AG04450 (cell line): ENCODE measurements around the gene NUBP2. TPM values are rescaled to one million over a fixed set of nuclear protein-coding genes. Genes with fewer than 3 reads are reported as not detected.

Experiments
- CTCF ChIA-PET: fragments of 300-600, 350-600 bp; formaldehyde crosslinking; extraction: SDS; loops from one replicate; lab custom pipeline; 2022; ENCODE audit warnings: antibody characterized with exemption, inconsistent platforms; lab: Charles Lee
- POLR2A ChIA-PET: fragments of 350-600 bp; formaldehyde crosslinking; extraction: SDS; loops from one replicate; lab custom pipeline; 2021; ENCODE audit warnings: antibody characterized with exemption, inconsistent platforms; lab: Yijun Ruan, JAX
- DNase-seq: peaks from one replicate; pipeline ENCODE4 v3.0.0-alpha.2; 2011; ENCODE audit warnings: low read depth, low spot score
- H3K27ac ChIP-seq: one replicate; pipeline ENCODE4 v1.5.1; 2012; ENCODE audit warnings: low read depth, low read length, control low read depth
- H3K27me3 ChIP-seq: one replicate; pipeline ENCODE4 v1.6.0; 2012; ENCODE audit warnings: low read length; ENCODE audit not compliant: control insufficient read depth, insufficient read depth
- H3K4me3 ChIP-seq: 2 replicates; pipeline ENCODE4 v1.5.1; 2011; ENCODE audit warnings: mild to moderate bottlenecking, low read depth, low read length, control low read depth
- H3K9me3 ChIP-seq: 2 replicates; pipeline ENCODE4 v1.5.1; 2012; ENCODE audit warnings: low read length; ENCODE audit not compliant: control insufficient read depth, insufficient read depth
- polyA plus RNA-seq: library from polyadenylated mRNA; depleted of rRNA; stranded (reverse); fragments of >200 nt; gene quantifications from 2 replicates; pipeline ENCODE4 v1.2.3, GENCODE V29; 2011
- TF ChIP-seq, protein P1 (sequence below): IDR thresholded peaks from 2 replicates; pipeline ENCODE4 v1.5.1; 2011; ENCODE audit warnings: low read depth, low read length, control low read depth, inconsistent platforms

NUBP2 gene
- polyA plus RNA-seq, 1 experiment: 20.0 TPM

DNA sequence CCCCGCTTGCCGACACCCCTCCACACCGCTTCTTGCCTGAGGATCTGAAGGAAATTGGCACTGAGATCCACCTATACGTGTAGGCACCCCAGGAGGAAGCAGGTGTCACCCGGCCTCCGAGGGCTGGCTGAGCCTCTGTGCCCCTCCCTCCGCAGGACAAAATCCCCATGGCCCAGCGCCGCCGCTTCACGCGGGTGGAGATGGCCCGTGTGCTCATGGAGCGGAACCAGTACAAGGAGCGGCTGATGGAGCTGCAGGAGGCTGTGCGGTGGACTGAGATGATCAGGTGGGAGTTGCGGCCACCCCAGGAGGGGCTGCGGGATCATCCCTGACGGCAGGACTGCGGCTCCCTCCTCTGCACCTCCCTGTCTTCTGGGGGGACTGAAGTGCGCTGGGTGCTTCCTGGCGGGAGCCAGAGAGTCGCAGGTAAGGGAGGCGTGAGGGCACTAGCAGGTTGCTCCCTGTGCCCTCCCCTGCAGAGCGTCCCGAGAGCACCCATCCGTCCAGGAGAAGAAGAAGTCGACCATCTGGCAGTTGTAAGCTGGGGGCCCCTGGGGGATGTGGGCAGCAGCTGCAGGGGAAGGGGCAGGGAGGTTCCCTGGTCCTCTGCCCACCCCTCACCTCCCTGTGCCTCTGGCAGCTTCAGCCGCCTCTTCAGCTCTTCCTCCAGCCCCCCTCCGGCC, 20.4 kb upstream of the NUBP2 start:
- H3K27ac ChIP-seq: no peak overlapping the region
- ChIA-PET CTCF (no interaction called here), POLR2A (interaction anchor here (0.6 kb wide), 1 partner anchor 726 kb away, joined by 11 read pairs; no protein-coding TSS in a partner anchor)
- H3K9me3 ChIP-seq: no peaks in the 10 kb centered on the region; the same call in 1 of the 2 replicates
- DNase-seq: no peak
- H3K27me3 ChIP-seq: no peaks in the 10 kb centered on the region
- no peak overlapping the region for H3K4me3 ChIP-seq
- TF ChIP-seq, protein P1, sequence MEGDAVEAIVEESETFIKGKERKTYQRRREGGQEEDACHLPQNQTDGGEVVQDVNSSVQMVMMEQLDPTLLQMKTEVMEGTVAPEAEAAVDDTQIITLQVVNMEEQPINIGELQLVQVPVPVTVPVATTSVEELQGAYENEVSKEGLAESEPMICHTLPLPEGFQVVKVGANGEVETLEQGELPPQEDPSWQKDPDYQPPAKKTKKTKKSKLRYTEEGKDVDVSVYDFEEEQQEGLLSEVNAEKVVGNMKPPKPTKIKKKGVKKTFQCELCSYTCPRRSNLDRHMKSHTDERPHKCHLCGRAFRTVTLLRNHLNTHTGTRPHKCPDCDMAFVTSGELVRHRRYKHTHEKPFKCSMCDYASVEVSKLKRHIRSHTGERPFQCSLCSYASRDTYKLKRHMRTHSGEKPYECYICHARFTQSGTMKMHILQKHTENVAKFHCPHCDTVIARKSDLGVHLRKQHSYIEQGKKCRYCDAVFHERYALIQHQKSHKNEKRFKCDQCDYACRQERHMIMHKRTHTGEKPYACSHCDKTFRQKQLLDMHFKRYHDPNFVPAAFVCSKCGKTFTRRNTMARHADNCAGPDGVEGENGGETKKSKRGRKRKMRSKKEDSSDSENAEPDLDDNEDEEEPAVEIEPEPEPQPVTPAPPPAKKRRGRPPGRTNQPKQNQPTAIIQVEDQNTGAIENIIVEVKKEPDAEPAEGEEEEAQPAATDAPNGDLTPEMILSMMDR: no peak

GRCh38 chr16:1762879-1763520, 19.8 kb upstream of the NUBP2 start:
- no peaks in the 10 kb centered on the region; the same call in 1 of the 2 replicates for H3K9me3 ChIP-seq
- ChIA-PET POLR2A (interaction anchor here (0.6 kb wide), 1 partner anchor 725 kb away, joined by 11 read pairs; no protein-coding TSS in a partner anchor), CTCF (interaction anchor here (0.6 kb wide), 1 partner anchor 8 kb away, joined by 3 read pairs; no protein-coding TSS in a partner anchor)
- TF ChIP-seq, protein P1: no peak
- no peaks in the 10 kb centered on the region for H3K27me3 ChIP-seq
- no peak for DNase-seq
- H3K4me3 ChIP-seq: no peak overlapping the region
- no peak overlapping the region for H3K27ac ChIP-seq

DNA sequence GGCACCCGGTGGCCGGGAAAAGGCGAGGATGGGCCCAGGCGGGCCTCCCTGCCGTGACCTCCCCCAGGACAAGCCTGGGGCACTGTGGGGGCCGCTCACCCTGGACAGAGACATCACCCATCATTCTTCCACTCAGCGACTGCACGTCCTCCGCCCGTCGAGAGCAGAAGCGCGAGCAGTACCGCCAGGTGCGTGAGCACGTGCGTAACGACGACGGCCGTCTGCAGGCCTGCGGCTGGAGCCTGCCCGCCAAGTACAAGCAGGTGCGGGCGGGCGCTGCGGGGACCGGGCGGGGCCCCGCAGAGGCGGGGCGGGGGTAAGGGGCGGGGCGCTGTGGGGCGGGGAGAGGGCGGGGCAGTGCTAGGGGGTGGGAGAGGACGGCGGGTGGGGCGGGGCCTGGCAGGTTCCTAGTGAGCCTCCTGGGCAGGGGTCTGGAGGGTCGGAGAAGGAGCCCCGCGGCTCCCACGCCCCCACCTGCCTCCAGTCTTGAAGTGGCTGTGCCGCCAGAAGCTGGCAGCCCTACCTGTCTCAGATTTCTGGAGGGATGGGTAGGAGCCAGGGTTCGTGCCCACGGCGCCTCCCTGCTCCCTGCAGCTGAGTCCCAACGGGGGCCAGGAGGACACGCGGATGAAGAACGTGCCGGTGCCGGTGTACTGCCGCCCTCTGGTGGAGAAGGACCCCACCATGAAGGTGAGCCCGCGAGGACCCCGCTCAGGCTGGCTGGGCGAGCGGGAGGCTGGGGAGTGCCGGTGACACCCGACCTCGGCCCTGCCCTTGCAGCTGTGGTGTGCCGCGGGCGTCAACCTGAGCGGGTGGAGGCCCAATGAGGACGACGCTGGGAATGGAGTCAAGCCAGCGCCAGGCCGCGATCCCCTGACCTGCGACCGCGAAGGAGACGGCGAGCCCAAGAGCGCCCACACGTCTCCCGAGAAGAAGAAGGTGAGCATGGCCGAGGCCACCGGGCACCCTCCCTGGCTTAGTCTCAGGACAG, 18.9 kb upstream of the NUBP2 start:
- no peak overlapping the region for H3K27ac ChIP-seq
- DNase-seq: no peak
- ChIA-PET POLR2A (interaction anchor here (1.5 kb wide), 1 partner anchor 9 kb away, joined by 4 read pairs; the partner anchor contains the start of genes EME2 and MRPS34), CTCF (interaction anchor here (0.6 kb wide), 1 partner anchor 9 kb away, joined by 3 read pairs; no protein-coding TSS in a partner anchor)
- TF ChIP-seq, protein P1: peak; percentile 47
- H3K9me3 ChIP-seq: no peaks in the 10 kb centered on the region; the same call in 1 of the 2 replicates
- H3K27me3 ChIP-seq: no peaks in the 10 kb centered on the region
- H3K4me3 ChIP-seq: no peak overlapping the region

DNA sequence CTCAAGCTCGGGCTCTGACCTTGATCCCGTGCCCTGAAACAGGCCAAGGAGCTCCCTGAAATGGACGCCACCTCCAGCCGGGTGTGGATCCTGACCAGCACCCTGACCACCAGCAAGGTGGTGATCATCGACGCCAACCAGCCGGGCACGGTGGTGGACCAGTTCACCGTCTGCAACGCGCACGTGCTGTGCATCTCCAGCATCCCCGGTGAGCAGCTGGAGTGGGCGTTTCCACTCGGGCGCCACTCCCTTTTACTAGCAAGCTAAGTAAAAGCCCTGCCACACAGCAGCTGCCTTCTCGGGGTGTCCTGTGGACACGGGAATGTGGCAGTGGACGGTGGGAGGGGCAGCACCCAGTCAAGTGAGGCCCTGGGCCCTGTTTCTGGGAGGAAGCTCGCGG, 17.8 kb upstream of the NUBP2 start:
- DNase-seq: no peak
- ChIA-PET CTCF (no interaction called here), POLR2A (interaction anchor here (1.5 kb wide), 1 partner anchor 8 kb away, joined by 4 read pairs; the partner anchor contains the start of genes EME2 and MRPS34)
- Histone ChIP-seq H3K9me3 (no peaks in the 10 kb centered on the region; the same call in 1 of the 2 replicates), H3K4me3 (no peak overlapping the region), H3K27me3 (no peaks in the 10 kb centered on the region), H3K27ac (no peak overlapping the region)
- TF ChIP-seq, protein P1: no peak
